Urinary bladder (tissue), 4 donors: ENCODE data around the gene KIF22. TPM values are rescaled to one million over a fixed set of nuclear protein-coding genes. Genes with fewer than 3 reads are reported as not detected.
"Not testable (repeated sequence)": the region's sequence is repeated elsewhere in the genome, so short reads cannot be mapped to it uniquely, and the experiment has no call there.

ENCODE experiments used
- DNase-seq: peaks from one replicate; pipeline ENCODE4 v3.0.0-alpha.2; 2015; ENCODE audit errors: extremely low spot score
- H3K27ac ChIP-seq: one replicate; pipeline ENCODE4 v1.5.1; 2013; ENCODE audit warnings: low read depth, mild to moderate bottlenecking, moderate library complexity
- H3K36me3 ChIP-seq: one replicate; pipeline ENCODE4 v1.6.1; 2013; ENCODE audit warnings: mild to moderate bottlenecking, moderate library complexity; ENCODE audit not compliant: insufficient read depth
- H3K4me1 ChIP-seq: one replicate; pipeline ENCODE4 v1.6.1; 2013; ENCODE audit warnings: mild to moderate bottlenecking, moderate library complexity; ENCODE audit not compliant: insufficient read depth
- H3K4me3 ChIP-seq: one replicate; pipeline ENCODE4 v1.5.1; 2013; ENCODE audit warnings: low read depth, low read length
- WGBS: extraction: QIAGEN DNeasy Blood & Tissue Kit; methylation state at CpG from one replicate; pipeline ENCODE4 v1.1.7; 2013; 5-methylcytosine and 5-hydroxymethylcytosine counted together
- polyA plus RNA-seq: library from polyadenylated mRNA; stranded (reverse); fragments of 200-250 nt; gene quantifications from one replicate; pipeline ENCODE4 v1.2.3, GENCODE V29; 2013
- total RNA-seq: library from RNA; depleted of rRNA; stranded (reverse); fragments of >200 nt; gene quantifications from one replicate; pipeline ENCODE4 v1.2.3, GENCODE V29; 2014
- donor health status: healthy with polysubstance abuse.
- donor health status: healthy.

KIF22 gene
- total and polyA plus RNA-seq, 2 donors: 27.0 to 37.0 TPM

GRCh38 chr16:29820271-29820701, 29.7 kb downstream of the KIF22 start, which contains the start of gene MVP:
Gene MVP (plus strand): TSS chr16:29820462. CDS start chr16:29830550, 10,088 bp downstream.
- Histone ChIP-seq H3K27ac (peak within 1 kb of the TSS; percentile 77), H3K4me1 (peaks cover 2% of the 10 kb centered on the region), H3K36me3 (no peaks in the 10 kb centered on the region), H3K4me3 (peak within 1 kb of the TSS; percentile 67)
- DNase-seq: no peak
- 0% methylated on average over 4 of the region's 4 CpGs for WGBS

- Histone ChIP-seq H3K4me1 (peaks cover 4% of the 10 kb centered on the region), H3K4me3 (peak overlapping the region; percentile 67), H3K27ac (peak overlapping the region; percentile 77), H3K36me3 (no peaks in the 10 kb centered on the region)
- DNase-seq: no peak
- 37% methylated on average over 11 of the region's 11 CpGs for WGBS
These were observed 30.4 kb downstream of the KIF22 start for GRCh38 chr16:29820730-29821642.

- H3K4me1 ChIP-seq: peaks cover 5% of the 10 kb centered on the region
- WGBS: 43% methylated on average over 7 of the region's 7 CpGs
- no peaks in the 10 kb centered on the region for H3K36me3 ChIP-seq
- peak overlapping the region; percentile 77 for H3K27ac ChIP-seq
- no peak for DNase-seq
- H3K4me3 ChIP-seq: peak overlapping the region; percentile 67
These were observed 31.1 kb downstream of the KIF22 start for GRCh38 chr16:29821643-29822115.

GRCh38 chr16:29824589-29825144, 34.1 kb downstream of the KIF22 start:
- WGBS: 29% methylated on average over 7 of the region's 7 CpGs
- Histone ChIP-seq H3K36me3 (no peaks in the 10 kb centered on the region), H3K4me3 (no peak overlapping the region), H3K27ac (peak overlapping the region; percentile 66), H3K4me1 (peaks cover 5% of the 10 kb centered on the region)
- no peak for DNase-seq

GRCh38 chr16:29825145-29826044, 34.8 kb downstream of the KIF22 start:
- WGBS: 52% methylated on average over 10 of the region's 10 CpGs
- peak overlapping the region; percentile 73 for H3K27ac ChIP-seq
- peaks cover 5% of the 10 kb centered on the region for H3K4me1 ChIP-seq
- no peak for DNase-seq
- H3K4me3 ChIP-seq: no peak overlapping the region
- H3K36me3 ChIP-seq: no peaks in the 10 kb centered on the region

GRCh38 chr16:29826342-29826695, 35.8 kb downstream of the KIF22 start:
- no peak overlapping the region for H3K4me3 ChIP-seq
- H3K27ac ChIP-seq: peak overlapping the region; percentile 73
- DNase-seq: no peak
- H3K36me3 ChIP-seq: peaks cover 2% of the 10 kb centered on the region
- peaks cover 5% of the 10 kb centered on the region for H3K4me1 ChIP-seq
- 77% methylated on average over 6 of the region's 8 CpGs for WGBS

- Histone ChIP-seq H3K4me3 (no peak overlapping the region), H3K27ac (no peak overlapping the region), H3K36me3 (peaks cover 4% of the 10 kb centered on the region), H3K4me1 (peaks cover 3% of the 10 kb centered on the region)
- WGBS: 96% methylated on average over 11 of the region's 11 CpGs
- no peak for DNase-seq
These were observed 40.2 kb downstream of the KIF22 start for GRCh38 chr16:29830774-29831173.

- DNase-seq: no peak
- no peaks in the 10 kb centered on the region for H3K4me1 ChIP-seq
- no peak overlapping the region for H3K4me3 ChIP-seq
- 86% methylated on average over 2 of the region's 2 CpGs for WGBS
- H3K36me3 ChIP-seq: peaks cover 4% of the 10 kb centered on the region
- H3K27ac ChIP-seq: no peak overlapping the region
These were observed 40.9 kb downstream of the KIF22 start for GRCh38 chr16:29831490-29831889.

- H3K36me3 ChIP-seq, DNase-seq, H3K4me3 ChIP-seq, H3K4me1 ChIP-seq, H3K27ac ChIP-seq: not testable (repeated sequence)
- WGBS: 97% methylated on average over 4 of the region's 4 CpGs
These were observed 42.7 kb downstream of the KIF22 start for GRCh38 chr16:29833219-29833618.

GRCh38 chr16:29834079-29834478, 43.5 kb downstream of the KIF22 start:
- 94% methylated on average over 5 of the region's 5 CpGs for WGBS
- no peaks in the 10 kb centered on the region for H3K4me1 ChIP-seq
- H3K4me3 ChIP-seq: no peak overlapping the region
- H3K27ac ChIP-seq: no peak overlapping the region
- H3K36me3 ChIP-seq: peaks cover 4% of the 10 kb centered on the region
- no peak for DNase-seq

- 85% methylated on average over 7 of the region's 7 CpGs for WGBS
- peaks cover 5% of the 10 kb centered on the region for H3K36me3 ChIP-seq
- H3K27ac ChIP-seq: no peak overlapping the region
- no peaks in the 10 kb centered on the region for H3K4me1 ChIP-seq
- DNase-seq: no peak
- H3K4me3 ChIP-seq: no peak overlapping the region
These were observed 45.4 kb downstream of the KIF22 start for GRCh38 chr16:29835926-29836325.

- no peak for DNase-seq
- 82% methylated on average over 15 of the region's 15 CpGs for WGBS
- H3K36me3 ChIP-seq: peaks cover 9% of the 10 kb centered on the region
- H3K4me3 ChIP-seq: no peak overlapping the region
- H3K4me1 ChIP-seq: no peaks in the 10 kb centered on the region
- no peak overlapping the region for H3K27ac ChIP-seq
These were observed 46.1 kb downstream of the KIF22 start for GRCh38 chr16:29836623-29837022.

GRCh38 chr16:29837841-29838240, 47.3 kb downstream of the KIF22 start:
- no peak for DNase-seq
- Histone ChIP-seq H3K36me3 (peaks cover 9% of the 10 kb centered on the region), H3K4me1 (no peaks in the 10 kb centered on the region), H3K27ac (no peak overlapping the region), H3K4me3 (no peak overlapping the region)
- 88% methylated on average over 5 of the region's 5 CpGs for WGBS
